Neural cell (in vitro differentiated cells): ENCODE data around the gene TMEM116. TPM values are rescaled to one million over a fixed set of nuclear protein-coding genes. Genes with fewer than 3 reads are reported as not detected.

ENCODE experiments used
- H2AFZ ChIP-seq: fragments of 200-600, 300-800 bp; sonication (generic), shearing (Covaris generic); 2 replicates; pipeline ENCODE4 v1.6.0; 2014; ENCODE audit warnings: low read depth, mild to moderate bottlenecking, antibody characterized with exemption, low read length, moderate library complexity
- H3F3A ChIP-seq: fragments of 200-600 bp; shearing (Covaris generic); 2 replicates; pipeline ENCODE4 v1.6.1; 2016; ENCODE audit warnings: mild to moderate bottlenecking, moderate library complexity, mixed read lengths, antibody characterized with exemption, low read length; ENCODE audit not compliant: insufficient read depth, poor library complexity, severe bottlenecking
- H3K27ac ChIP-seq: fragments of 200-600, 300-800 bp; sonication (generic), shearing (Covaris generic); 2 replicates; pipeline ENCODE4 v1.5.1; 2014; ENCODE audit warnings: mild to moderate bottlenecking, low read length, moderate library complexity
- H3K27me3 ChIP-seq: fragments of 300-800, 200-600 bp; sonication (generic), shearing (Covaris generic); 2 replicates; pipeline ENCODE4 v1.6.0; 2014; ENCODE audit warnings: mild to moderate bottlenecking, low read depth, low read length, moderate library complexity; ENCODE audit not compliant: insufficient read depth
- H3K36me3 ChIP-seq: fragments of 300-800, 200-600 bp; sonication (generic), shearing (Covaris generic); 2 replicates; pipeline ENCODE4 v1.5.1; 2014; ENCODE audit warnings: mild to moderate bottlenecking, antibody characterized with exemption, low read length, moderate library complexity; ENCODE audit not compliant: insufficient read depth
- H3K4me2 ChIP-seq: fragments of 300-800, 200-600 bp; sonication (generic), shearing (Covaris generic); 2 replicates; pipeline ENCODE4 v1.6.0; 2014; ENCODE audit warnings: mild to moderate bottlenecking, low read length
- H3K4me3 ChIP-seq: fragments of 300-800, 200-600 bp; sonication (generic), shearing (Covaris generic); 2 replicates; pipeline ENCODE4 v1.5.1; 2014; ENCODE audit warnings: mild to moderate bottlenecking, low read length, moderate library complexity
- H3K79me2 ChIP-seq: fragments of 200-600 bp; shearing (Covaris generic); replicated peaks from 2 replicates; pipeline ENCODE4 v1.6.0; 2014; ENCODE audit warnings: mild to moderate bottlenecking, low read length, moderate library complexity; ENCODE audit not compliant: insufficient read depth
- H3K9ac ChIP-seq: fragments of 300-800, 200-600 bp; sonication (generic), shearing (Covaris generic); 2 replicates; pipeline ENCODE4 v1.6.1; 2016; ENCODE audit warnings: mild to moderate bottlenecking, low read length, mixed read lengths
- H3K9me2 ChIP-seq: fragments of 200-600 bp; shearing (Covaris generic); 2 replicates; pipeline ENCODE4 v1.6.1; 2016; ENCODE audit warnings: mild to moderate bottlenecking, low read length, mixed read lengths; ENCODE audit not compliant: insufficient read depth
- H3K9me3 ChIP-seq: fragments of 200-600, 300-800 bp; sonication (generic), shearing (Covaris generic); 2 replicates; pipeline ENCODE4 v1.6.1; 2016; ENCODE audit warnings: mild to moderate bottlenecking, mixed run types, low read length, moderate library complexity, mixed read lengths
- H4K20me1 ChIP-seq: fragments of 200-600 bp; shearing (Covaris generic); 2 replicates; pipeline ENCODE4 v1.6.1; 2016; ENCODE audit warnings: mild to moderate bottlenecking, mixed run types; ENCODE audit not compliant: insufficient read depth
- EP300 ChIP-seq: fragments of 450-650 bp; conservative IDR thresholded peaks from 2 replicates; pipeline ENCODE4 v1.6.1; 2014; ENCODE audit warnings: antibody characterized with exemption, mild to moderate bottlenecking, moderate library complexity; ENCODE audit not compliant: poor library complexity, severe bottlenecking
- EZH2 ChIP-seq: fragments of 200-600, 300-800 bp; shearing (Covaris generic), sonication (generic); IDR thresholded peaks from 2 replicates; pipeline ENCODE4 v1.6.1; 2014; ENCODE audit warnings: antibody characterized with exemption, low read length, borderline replicate concordance, mild to moderate bottlenecking; ENCODE audit not compliant: insufficient read depth, poor library complexity, severe bottlenecking
- MXI1 ChIP-seq: fragments of 450-650 bp; conservative IDR thresholded peaks from 2 replicates; pipeline ENCODE4 v1.6.1; 2014; ENCODE audit warnings: antibody characterized with exemption, mild to moderate bottlenecking; ENCODE audit not compliant: poor library complexity, severe bottlenecking
- POLR2AphosphoS5 ChIP-seq: IDR thresholded peaks from 2 replicates; pipeline ENCODE4 v1.6.1; 2012
- RAD21 ChIP-seq: fragments of 450-650 bp; conservative IDR thresholded peaks from 2 replicates; pipeline ENCODE4 v1.6.1; 2014; ENCODE audit warnings: antibody characterized with exemption, mild to moderate bottlenecking, moderate library complexity
- SMC3 ChIP-seq: fragments of 450-650 bp; conservative IDR thresholded peaks from 2 replicates; pipeline ENCODE4 v1.6.1; 2014; ENCODE audit warnings: antibody characterized with exemption, mild to moderate bottlenecking, moderate library complexity; ENCODE audit not compliant: poor library complexity
- TAF1 ChIP-seq: IDR thresholded peaks from 2 replicates; pipeline ENCODE4 v1.6.1; 2012; ENCODE audit warnings: low read depth
- polyA plus RNA-seq: library from polyadenylated mRNA; depleted of rRNA; stranded (reverse); fragments of >200 nt; gene quantifications from 2 replicates; pipeline ENCODE4 v1.2.3, GENCODE V29; 2014
- TF ChIP-seq, protein P1 (sequence below): IDR thresholded peaks from 2 replicates; pipeline ENCODE4 v1.6.1; 2012; ENCODE audit warnings: borderline replicate concordance
- TF ChIP-seq, protein P2 (sequence below): fragments of 450-650 bp; IDR thresholded peaks from 2 replicates; pipeline ENCODE4 v1.5.1; 2014; ENCODE audit warnings: antibody characterized with exemption, mild to moderate bottlenecking, moderate library complexity; ENCODE audit not compliant: poor library complexity, severe bottlenecking

TMEM116 gene
- polyA plus RNA-seq, 1 donor from 2014 or later = 15.4 TPM

DNA sequence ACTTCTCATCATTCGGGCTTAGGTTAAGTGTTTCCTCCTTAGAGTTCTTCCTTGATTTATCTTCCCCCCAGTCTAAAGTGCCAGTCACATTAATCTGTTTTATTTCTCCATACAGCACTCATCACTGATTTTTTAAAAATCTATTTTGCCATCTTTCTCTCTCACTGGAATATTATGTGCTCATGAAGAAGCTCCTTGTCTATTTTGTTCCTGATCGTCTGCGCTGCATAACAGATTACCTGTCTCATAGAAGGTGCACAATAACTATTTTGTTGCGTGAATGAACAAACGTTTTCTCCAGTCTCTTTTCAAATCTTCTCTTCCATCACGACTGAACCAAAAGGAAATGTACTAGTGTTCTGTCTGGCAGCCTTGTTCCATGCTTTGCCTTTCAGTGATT is 3.0 kb upstream of the TMEM116 start:
- Histone ChIP-seq H3F3A (peaks cover 3% of the 10 kb centered on the region), H3K79me2 (peaks cover 38% of the 10 kb centered on the region), H4K20me1 (peaks cover 3% of the 10 kb centered on the region), H3K4me3 (no peak overlapping the region), H3K9me2 (no peaks in the 10 kb centered on the region), H3K9me3 (no peaks in the 10 kb centered on the region), H3K4me2 (no peak overlapping the region), H3K9ac (no peak overlapping the region), H3K36me3 (peaks cover 9% of the 10 kb centered on the region), H3K27me3 (no peaks in the 10 kb centered on the region), H2AFZ (no peak overlapping the region), H3K27ac (no peak overlapping the region)
- TF ChIP-seq, protein P1, sequence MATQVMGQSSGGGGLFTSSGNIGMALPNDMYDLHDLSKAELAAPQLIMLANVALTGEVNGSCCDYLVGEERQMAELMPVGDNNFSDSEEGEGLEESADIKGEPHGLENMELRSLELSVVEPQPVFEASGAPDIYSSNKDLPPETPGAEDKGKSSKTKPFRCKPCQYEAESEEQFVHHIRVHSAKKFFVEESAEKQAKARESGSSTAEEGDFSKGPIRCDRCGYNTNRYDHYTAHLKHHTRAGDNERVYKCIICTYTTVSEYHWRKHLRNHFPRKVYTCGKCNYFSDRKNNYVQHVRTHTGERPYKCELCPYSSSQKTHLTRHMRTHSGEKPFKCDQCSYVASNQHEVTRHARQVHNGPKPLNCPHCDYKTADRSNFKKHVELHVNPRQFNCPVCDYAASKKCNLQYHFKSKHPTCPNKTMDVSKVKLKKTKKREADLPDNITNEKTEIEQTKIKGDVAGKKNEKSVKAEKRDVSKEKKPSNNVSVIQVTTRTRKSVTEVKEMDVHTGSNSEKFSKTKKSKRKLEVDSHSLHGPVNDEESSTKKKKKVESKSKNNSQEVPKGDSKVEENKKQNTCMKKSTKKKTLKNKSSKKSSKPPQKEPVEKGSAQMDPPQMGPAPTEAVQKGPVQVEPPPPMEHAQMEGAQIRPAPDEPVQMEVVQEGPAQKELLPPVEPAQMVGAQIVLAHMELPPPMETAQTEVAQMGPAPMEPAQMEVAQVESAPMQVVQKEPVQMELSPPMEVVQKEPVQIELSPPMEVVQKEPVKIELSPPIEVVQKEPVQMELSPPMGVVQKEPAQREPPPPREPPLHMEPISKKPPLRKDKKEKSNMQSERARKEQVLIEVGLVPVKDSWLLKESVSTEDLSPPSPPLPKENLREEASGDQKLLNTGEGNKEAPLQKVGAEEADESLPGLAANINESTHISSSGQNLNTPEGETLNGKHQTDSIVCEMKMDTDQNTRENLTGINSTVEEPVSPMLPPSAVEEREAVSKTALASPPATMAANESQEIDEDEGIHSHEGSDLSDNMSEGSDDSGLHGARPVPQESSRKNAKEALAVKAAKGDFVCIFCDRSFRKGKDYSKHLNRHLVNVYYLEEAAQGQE = no peak
- TF ChIP-seq POLR2AphosphoS5 = no peak

DNA sequence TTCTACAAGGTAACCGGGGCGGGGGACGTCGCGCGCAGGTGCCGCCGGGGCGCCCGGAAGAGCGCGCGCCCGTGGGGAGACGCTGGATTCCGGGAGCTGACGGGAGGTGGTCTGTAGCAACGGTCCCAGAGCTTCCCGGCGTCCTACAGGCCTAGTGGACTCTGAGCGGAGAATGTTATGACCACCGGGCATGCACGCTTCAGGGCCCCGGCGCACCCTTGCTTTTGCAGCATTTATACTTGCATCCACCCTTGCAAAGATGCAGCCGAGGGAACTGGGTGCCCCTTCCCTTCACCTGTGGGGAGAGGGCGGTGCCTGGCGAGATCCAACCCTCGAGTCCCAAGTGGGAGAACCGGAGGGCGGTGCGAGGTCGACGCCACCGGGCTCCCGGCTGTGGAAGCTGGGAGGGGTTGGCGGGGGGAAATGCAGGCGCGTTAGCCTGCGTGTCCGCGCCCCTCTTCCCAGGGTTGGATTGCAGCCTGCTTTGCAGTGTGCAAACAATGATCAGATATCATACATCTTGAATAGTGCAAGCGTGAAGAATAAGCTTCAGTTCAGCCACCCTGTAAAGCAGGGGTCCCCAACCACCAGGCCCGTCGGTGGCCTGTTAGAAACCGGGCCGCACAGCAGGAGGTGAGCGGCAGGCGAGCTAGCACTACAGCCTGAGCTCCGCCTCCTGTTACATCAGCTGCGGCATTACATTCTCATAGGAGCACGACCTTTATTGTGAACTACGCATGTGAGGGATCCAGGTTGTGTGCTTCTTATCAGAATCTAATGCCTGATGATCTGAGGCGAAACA is 837 bp upstream of the TMEM116 start:
- H3K79me2 ChIP-seq = peaks cover 31% of the 10 kb centered on the region

More for the DNA sequence above, 837 bp upstream of the TMEM116 start:
- Histone ChIP-seq H3K27me3 (no peaks in the 10 kb centered on the region), H3K36me3 (peaks cover 9% of the 10 kb centered on the region), H3F3A (peaks cover 3% of the 10 kb centered on the region), H3K4me3 (peak overlapping the region; percentile 88), H4K20me1 (no peaks in the 10 kb centered on the region), H2AFZ (peak overlapping the region; percentile 65), H3K9me2 (no peaks in the 10 kb centered on the region), H3K4me2 (peak overlapping the region; percentile 47), H3K9ac (peak overlapping the region; percentile 99), H3K27ac (peak overlapping the region; percentile 99), H3K9me3 (no peaks in the 10 kb centered on the region)
- TF ChIP-seq EP300 (peak; percentile 32), SMC3 (peak; percentile 6), POLR2AphosphoS5 (peak; percentile 91), TAF1 (peak; percentile 67), RAD21 (no peak), MXI1 (peak; percentile 40), EZH2 (no peak)
- TF ChIP-seq, protein P2, sequence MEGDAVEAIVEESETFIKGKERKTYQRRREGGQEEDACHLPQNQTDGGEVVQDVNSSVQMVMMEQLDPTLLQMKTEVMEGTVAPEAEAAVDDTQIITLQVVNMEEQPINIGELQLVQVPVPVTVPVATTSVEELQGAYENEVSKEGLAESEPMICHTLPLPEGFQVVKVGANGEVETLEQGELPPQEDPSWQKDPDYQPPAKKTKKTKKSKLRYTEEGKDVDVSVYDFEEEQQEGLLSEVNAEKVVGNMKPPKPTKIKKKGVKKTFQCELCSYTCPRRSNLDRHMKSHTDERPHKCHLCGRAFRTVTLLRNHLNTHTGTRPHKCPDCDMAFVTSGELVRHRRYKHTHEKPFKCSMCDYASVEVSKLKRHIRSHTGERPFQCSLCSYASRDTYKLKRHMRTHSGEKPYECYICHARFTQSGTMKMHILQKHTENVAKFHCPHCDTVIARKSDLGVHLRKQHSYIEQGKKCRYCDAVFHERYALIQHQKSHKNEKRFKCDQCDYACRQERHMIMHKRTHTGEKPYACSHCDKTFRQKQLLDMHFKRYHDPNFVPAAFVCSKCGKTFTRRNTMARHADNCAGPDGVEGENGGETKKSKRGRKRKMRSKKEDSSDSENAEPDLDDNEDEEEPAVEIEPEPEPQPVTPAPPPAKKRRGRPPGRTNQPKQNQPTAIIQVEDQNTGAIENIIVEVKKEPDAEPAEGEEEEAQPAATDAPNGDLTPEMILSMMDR = peak; percentile 34
- TF ChIP-seq, protein P1 = peak; percentile 85
